Right cardiac atrium (tissue), 5 donors: ENCODE results near the gene SDK1. TPM values are rescaled to one million over a fixed set of nuclear protein-coding genes. Genes with fewer than 3 reads are reported as not detected.
"Not testable (repeated sequence)": the region's sequence is repeated elsewhere in the genome, so short reads cannot be mapped to it uniquely, and the experiment has no call there.

Source experiments
- ATAC-seq, 2 donors: fragments of 200-7000 bp; cut with Tn5 transposase; one replicate each; pipeline versions ENCODE4 v1.8.0 to v1.9.1; 2020; ENCODE audit warnings: moderate library complexity in 2 of 2, mild to moderate bottlenecking in 1 of 2
- DNase-seq, 3 donors: peaks; one replicate each; pipeline ENCODE4 v3.0.0-alpha.2; 2020
- H3K27ac ChIP-seq: one replicate; pipeline ENCODE4 v1.5.1; 2013; ENCODE audit warnings: mild to moderate bottlenecking, low read length, control low read depth, moderate library complexity
- H3K27me3 ChIP-seq: one replicate; pipeline ENCODE4 v1.6.1; 2013; ENCODE audit not compliant: control insufficient read depth, insufficient read depth
- H3K4me1 ChIP-seq: one replicate; pipeline ENCODE4 v1.6.1; 2013; ENCODE audit warnings: low read length; ENCODE audit not compliant: control insufficient read depth, insufficient read depth
- H3K4me3 ChIP-seq: one replicate; pipeline ENCODE4 v1.5.1; 2013; ENCODE audit warnings: low read length, control low read depth
- H3K9me3 ChIP-seq: one replicate; pipeline ENCODE4 v1.6.1; 2013; ENCODE audit warnings: low read length; ENCODE audit not compliant: control insufficient read depth
- WGBS: extraction: QIAGEN DNeasy Blood & Tissue Kit; methylation state at CpG from one replicate; pipeline ENCODE4 v1.1.7; 2013; 5-methylcytosine and 5-hydroxymethylcytosine counted together
- intact Hi-C, 4 donors: fragments of 100-400 bp; cut with DNase I; formaldehyde crosslinking; loops; one replicate each; pipeline versions ENCODE4 v1.11.0 to v1.14.0; 2022 to 2023
- polyA plus RNA-seq: library from polyadenylated mRNA; stranded (reverse); fragments of 200-250 nt; gene quantifications from one replicate; pipeline ENCODE4 v1.2.3, GENCODE V29; 2013
- total RNA-seq, 4 donors: library from RNA; stranded (reverse); fragmentation: NEBNext Ultra II Directional; extraction: Animal tissue kit (Norgen Biotek cat#: 25700); gene quantifications; one replicate each; pipeline ENCODE4 v1.2.1, GENCODE V29; 2021
- donor health status: healthy with polysubstance abuse.
- donor health status: DM: no; HTN: yes; CAD: no.
- donor health status: DM: no; HTN: no; CAD: no.
- donor health status: DM: no; HTN: yes; CAD: no; lungs with severe emphysema.
- donor health status: DM: yes; HTN: yes; CAD: no.

The SDK1 gene
- total and polyA plus RNA-seq, 5 donors: 0.97 to 3.2 (median 2.4) TPM

DNA sequence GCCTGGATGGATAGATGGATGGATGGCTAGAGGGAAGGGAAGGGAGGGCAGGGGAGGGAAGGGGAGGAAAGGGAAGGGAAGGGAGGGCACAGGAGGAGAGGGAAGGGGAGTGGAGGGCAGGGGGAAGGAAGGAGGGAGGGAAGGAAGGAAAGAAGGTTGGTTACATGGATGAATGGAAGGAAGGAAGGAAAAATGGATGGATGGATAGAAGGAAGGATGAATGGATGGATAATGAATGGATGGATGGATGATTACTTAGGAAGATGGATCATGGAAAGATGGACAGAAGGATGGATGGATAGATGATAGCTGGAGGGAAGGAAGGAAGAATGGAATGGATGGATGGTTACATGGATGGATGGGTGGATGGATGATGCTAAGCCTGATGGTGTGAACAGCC, 929.3 kb downstream of the SDK1 start:
- H3K4me1 ChIP-seq: no peaks in the 10 kb centered on the region
- no peaks in the 10 kb centered on the region for H3K9me3 ChIP-seq
- no peak overlapping the region for H3K4me3 ChIP-seq
- DNase-seq: no peak
- no peak for ATAC-seq
- no peaks in the 10 kb centered on the region for H3K27me3 ChIP-seq
- no peak overlapping the region for H3K27ac ChIP-seq
- intact Hi-C loops: no loop called here

DNA sequence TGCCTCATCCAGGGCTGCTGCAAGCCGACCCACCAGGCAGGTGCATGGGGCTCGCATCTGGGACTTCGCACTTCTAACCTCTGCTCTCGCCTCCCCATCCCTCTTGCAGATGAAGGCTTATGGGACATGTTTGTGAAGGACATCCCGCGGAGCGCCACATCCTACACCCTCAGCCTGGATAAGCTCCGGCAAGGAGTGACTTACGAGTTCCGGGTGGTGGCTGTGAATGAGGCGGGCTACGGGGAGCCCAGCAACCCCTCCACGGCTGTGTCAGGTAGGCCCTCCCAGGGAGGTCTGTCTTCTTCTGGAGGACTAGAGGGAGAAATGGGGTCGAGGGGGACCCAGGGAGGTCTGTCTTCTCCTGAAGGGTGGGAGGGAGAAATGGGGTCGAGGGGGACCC, 932.1 kb downstream of the SDK1 start:
- no peak overlapping the region for H3K27ac ChIP-seq
- WGBS: 87% methylated on average over 15 of the region's 15 CpGs
- no peak overlapping the region for H3K4me3 ChIP-seq
- no peaks in the 10 kb centered on the region for H3K27me3 ChIP-seq
- DNase-seq (no peak), ATAC-seq (no peak)
- no peaks in the 10 kb centered on the region for H3K4me1 ChIP-seq
- H3K9me3 ChIP-seq: no peaks in the 10 kb centered on the region
- intact Hi-C loops: no loop called here

DNA sequence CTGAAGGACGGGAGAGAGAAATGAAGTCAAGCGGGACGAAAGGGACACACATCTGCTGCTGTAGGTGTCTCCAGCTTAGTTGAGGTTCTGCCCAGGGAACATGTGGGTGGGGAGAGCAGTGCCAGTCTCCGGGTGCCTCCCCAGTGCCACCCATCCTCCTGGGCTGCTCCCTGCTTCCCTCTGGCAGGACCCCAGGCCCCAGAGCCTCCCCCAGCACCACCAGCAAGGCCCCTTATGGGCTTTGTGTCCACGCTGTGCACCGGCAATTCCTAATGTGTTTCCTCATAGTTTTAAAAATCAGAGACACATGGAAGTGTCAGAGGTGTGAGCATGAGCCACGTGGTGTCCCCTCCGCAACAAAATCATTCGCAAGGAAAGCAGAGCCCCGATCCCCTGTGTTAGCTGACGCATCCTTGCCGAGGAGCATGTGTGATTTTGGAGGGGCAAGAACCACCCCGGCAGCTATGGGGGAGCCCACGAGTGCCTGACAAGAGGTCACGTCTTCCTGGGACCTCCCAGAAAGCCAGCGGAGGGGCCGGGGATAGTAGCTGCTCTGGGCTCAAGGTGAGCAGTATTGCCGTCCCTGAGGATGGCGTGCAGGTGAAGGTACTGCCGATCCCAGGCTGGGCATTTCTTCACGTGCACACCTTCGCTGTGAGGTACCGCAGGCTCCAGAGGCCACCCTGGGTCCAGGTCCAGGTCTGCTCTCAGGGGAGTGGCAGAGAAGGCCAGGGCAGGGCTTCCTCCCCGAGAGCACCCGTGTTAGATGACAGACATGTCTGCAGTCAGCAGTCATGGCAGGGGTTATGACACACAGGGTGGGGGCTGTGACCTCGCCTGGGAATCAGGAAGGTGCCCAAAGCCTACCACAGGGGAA, 932.8 kb downstream of the SDK1 start:
- Histone ChIP-seq H3K27ac (no peak overlapping the region), H3K4me1 (no peaks in the 10 kb centered on the region), H3K9me3 (no peaks in the 10 kb centered on the region), H3K27me3 (no peaks in the 10 kb centered on the region), H3K4me3 (no peak overlapping the region)
- ATAC-seq (no peak), DNase-seq (no peak)
- WGBS: 88% methylated on average over 26 of the region's 26 CpGs
- intact Hi-C loops: no loop called here

DNA sequence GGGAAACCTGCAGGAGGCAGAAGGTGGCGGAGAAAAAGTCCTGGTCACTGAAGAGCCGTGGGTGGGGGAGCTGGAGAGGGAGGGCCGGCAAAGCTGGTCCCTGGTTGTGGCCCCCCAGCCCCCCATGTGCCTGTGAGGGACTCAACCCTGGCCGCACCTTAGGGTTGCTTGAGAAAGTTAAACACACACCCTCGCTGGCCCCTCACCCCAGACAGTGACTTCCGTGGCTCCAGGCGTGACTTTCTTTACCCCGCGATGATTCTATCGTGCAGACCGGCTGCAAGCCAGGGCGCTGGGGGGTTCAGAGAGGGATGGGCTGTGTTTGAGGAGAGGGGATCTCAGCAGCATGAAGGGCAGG, 933.4 kb downstream of the SDK1 start:
- no peak overlapping the region for H3K27ac ChIP-seq
- no peaks in the 10 kb centered on the region for H3K27me3 ChIP-seq
- no peaks in the 10 kb centered on the region for H3K4me1 ChIP-seq
- intact Hi-C loops: no loop called here
- ATAC-seq (no peak), DNase-seq (no peak)
- no peak overlapping the region for H3K4me3 ChIP-seq
- H3K9me3 ChIP-seq: no peaks in the 10 kb centered on the region
- WGBS: 93% methylated on average over 12 of the region's 12 CpGs

DNA sequence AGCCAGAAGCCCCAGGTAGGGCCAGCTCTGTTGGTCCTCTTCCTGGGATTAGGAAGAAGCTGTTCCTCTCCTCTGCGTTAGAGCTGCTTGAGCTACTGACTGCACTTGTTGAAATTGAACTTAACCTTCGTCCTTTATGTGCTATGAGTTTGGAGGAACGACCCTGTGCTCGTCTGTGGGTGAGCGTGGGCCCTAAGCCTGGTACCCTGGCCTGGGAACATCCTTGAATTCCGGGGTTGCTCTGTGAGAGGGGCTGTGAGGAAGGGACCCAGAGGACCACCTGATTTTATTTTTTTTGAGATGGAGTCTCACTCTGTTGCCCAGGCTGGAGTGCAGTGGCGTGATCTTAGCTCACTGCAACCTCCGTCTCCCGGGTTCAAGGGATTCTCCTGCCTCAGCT, 933.8 kb downstream of the SDK1 start:
- Histone ChIP-seq H3K9me3 (no peaks in the 10 kb centered on the region), H3K27me3 (no peaks in the 10 kb centered on the region), H3K4me1 (no peaks in the 10 kb centered on the region), H3K4me3 (no peak overlapping the region), H3K27ac (no peak overlapping the region)
- no peak for DNase-seq
- intact Hi-C loops: no loop called here
- ATAC-seq: no peak
- WGBS: 89% methylated on average over 9 of the region's 9 CpGs

DNA sequence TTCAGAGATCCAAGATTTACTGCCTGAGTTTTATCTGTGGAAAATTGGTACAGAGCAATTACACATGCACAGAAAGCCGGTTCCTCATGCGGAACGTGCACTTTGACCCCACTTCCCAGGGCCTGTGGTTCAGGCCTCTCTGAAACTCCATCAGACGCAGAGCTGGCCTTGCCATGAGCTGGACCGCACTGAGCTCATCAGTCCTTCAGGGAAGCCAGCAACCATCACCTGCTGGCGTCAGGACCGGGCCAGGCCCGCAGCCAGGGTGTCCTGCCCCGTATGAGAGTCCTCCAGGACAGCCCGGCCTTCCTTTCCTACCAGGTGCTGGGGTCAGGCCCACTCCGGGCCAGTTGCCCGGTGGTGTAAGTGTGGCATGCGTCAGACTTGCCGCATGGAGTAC, 934.5 kb downstream of the SDK1 start:
- peak in 1 of 2 donors; percentile 11 for ATAC-seq
- no peak for DNase-seq
- H3K27me3 ChIP-seq: no peaks in the 10 kb centered on the region
- H3K27ac ChIP-seq: no peak overlapping the region
- no peaks in the 10 kb centered on the region for H3K4me1 ChIP-seq
- WGBS: 89% methylated on average over 14 of the region's 14 CpGs
- H3K9me3 ChIP-seq: no peaks in the 10 kb centered on the region
- H3K4me3 ChIP-seq: no peak overlapping the region
- intact Hi-C loops: no loop called here

DNA sequence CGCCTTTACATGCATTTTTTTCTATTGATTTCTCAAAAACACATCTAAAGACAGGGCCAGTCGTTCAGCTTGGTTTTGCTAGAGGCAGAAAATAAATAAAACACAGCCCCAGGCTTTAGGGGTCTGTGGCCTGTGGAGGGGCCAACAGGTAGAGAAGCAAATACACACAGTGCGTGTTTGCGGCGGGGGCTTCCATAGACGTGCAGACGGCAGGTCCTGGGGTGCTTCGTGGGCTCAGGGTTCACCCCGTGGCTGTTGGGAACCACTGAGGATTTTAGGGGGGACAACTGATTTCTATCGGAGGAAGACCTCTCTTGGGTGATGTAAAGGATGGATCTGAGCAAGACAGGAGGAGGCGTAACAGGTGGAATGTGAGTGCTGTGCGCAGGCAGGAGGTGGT, 935.3 kb downstream of the SDK1 start:
- ATAC-seq (no peak), DNase-seq (no peak)
- intact Hi-C loops: no loop called here
- Histone ChIP-seq H3K27ac (no peak overlapping the region), H3K27me3 (no peaks in the 10 kb centered on the region), H3K4me1 (no peaks in the 10 kb centered on the region), H3K4me3 (no peak overlapping the region), H3K9me3 (no peaks in the 10 kb centered on the region)
- 93% methylated on average over 12 of the region's 12 CpGs for WGBS

DNA sequence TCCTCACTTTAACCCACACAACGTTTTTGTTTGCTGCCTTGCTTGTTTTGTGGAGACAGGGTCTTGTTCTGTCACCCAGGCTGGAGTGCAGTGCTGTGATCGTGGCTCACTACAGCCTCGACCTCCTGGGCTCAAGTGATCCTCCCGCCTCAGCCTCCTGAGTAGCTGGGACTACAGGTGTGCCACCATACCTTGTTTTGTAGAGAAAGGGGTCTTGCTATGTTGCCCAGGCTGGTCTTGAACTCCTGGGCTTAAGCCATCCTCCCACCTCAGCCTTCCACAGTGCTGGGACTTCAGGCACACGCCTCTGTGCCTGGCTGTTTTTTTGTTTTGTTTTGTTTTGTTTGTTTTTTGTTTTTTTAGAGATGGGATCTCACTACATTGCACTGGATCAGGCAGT, 935.8 kb downstream of the SDK1 start:
- 84% methylated on average over 5 of the region's 5 CpGs for WGBS
- H3K27ac ChIP-seq, H3K27me3 ChIP-seq, H3K4me1 ChIP-seq, ATAC-seq, DNase-seq, intact Hi-C loops, H3K4me3 ChIP-seq, H3K9me3 ChIP-seq: not testable (repeated sequence)

DNA sequence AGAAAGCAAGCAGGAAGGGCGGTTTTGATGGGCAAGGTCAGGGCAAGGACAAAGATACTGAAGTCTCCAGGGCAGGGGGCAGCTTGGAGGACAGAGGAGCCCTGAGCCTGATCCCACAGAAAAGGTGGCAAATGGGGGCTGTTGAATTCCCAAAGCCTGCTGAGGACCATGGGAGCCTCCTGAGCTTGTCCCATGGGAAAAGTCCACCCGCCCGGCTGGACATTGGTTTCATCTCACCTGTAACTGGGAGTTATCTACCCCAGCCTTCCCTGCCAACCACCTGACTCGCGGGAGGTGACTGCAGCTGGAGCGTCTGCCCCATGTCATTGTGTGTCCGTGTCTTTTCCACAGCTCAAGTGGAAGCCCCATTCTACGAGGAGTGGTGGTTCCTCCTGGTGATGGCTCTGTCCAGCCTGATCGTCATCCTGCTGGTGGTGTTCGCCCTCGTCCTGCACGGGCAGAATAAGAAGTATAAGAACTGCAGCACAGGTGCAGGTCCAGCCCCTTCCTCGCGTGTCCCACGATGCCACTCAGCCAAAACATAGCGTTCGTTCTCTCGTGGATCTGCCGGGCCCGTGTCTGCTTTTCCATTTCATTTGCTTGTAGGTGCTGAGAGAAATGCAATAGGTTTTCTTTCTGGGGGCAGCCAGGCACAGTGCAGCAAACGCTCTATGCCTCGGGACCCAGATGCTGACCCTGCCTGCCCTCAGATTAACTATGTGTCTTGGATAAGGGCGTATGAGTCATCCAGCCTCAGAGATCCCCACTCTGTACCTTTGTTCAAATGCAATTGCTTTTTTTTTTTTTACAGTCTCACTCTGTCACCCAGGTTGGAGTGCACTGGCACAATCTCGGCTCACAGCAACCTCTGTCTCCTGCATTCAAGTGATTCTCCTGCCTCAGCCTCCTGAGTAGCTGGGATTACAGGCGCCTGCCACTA, 936.5 kb downstream of the SDK1 start:
- H3K27me3 ChIP-seq: no peaks in the 10 kb centered on the region
- WGBS: 86% methylated on average over 25 of the region's 25 CpGs
- DNase-seq: no peak

DNA sequence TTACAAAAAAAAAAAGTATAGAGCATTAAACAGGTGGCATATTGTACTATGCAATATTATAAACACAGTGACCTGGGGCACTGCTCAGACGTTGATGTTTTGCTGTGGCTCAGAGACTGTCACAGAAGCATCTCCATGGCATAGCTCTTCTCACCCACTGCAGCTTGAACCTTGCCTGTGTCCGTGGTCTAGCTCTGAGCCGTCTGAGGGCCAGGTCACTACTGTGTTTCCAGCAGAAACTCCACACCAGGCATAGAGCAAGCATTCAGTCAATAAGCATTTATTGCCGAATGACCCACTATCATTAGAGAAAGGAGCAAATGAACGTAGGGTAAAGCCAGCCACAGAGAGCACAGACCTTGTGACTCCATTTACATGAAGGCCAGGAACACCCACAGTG, 937.8 kb downstream of the SDK1 start:
- DNase-seq: no peak
- no peaks in the 10 kb centered on the region for H3K27me3 ChIP-seq
- ATAC-seq: no peak
- H3K27ac ChIP-seq: no peak overlapping the region
- no peaks in the 10 kb centered on the region for H3K4me1 ChIP-seq
- no peaks in the 10 kb centered on the region for H3K9me3 ChIP-seq
- intact Hi-C loops: no loop called here
- WGBS: 84% methylated on average over 5 of the region's 5 CpGs
- H3K4me3 ChIP-seq: no peak overlapping the region

More for the DNA sequence above, 936.5 kb downstream of the SDK1 start:
- no peak for ATAC-seq
- H3K4me3 ChIP-seq: no peak overlapping the region
- intact Hi-C loops: no loop called here
- H3K27ac ChIP-seq: no peak overlapping the region
- H3K9me3 ChIP-seq: no peaks in the 10 kb centered on the region
- no peaks in the 10 kb centered on the region for H3K4me1 ChIP-seq

DNA sequence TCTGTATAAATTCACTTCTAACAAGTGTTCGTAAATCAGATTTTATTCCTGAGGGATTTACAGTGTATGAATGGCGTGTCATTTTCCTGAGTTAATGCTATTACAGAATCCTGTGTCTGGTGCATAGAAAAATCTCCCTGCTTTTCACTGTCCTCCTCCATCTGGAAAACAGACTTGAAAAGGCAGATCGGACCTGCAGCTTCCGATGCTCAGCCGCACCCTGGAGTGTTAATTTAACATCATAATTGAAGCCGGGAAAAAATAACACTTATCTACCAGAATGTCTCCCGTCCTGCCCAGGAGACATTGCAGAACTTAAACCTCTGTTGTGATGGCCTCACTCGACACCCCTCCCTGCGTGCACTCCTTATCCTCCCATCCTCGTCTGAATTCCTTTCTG, 939.0 kb downstream of the SDK1 start:
- H3K27ac ChIP-seq: no peak overlapping the region
- 74% methylated on average over 10 of the region's 10 CpGs for whole genome bisulfite sequencing
- no peak overlapping the region for H3K4me3 ChIP-seq
- H3K9me3 ChIP-seq: no peaks in the 10 kb centered on the region
- ATAC-seq (no peak), DNase-seq (no peak)
- no peaks in the 10 kb centered on the region for H3K27me3 ChIP-seq
- no peaks in the 10 kb centered on the region for H3K4me1 ChIP-seq
- intact Hi-C loops: no loop called here
